Gastroesophageal sphincter (tissue), 3 donors: ENCODE results near the gene ERO1B.

Source experiments
- CTCF ChIP-seq, 4 experiments: fragments of 200-600 bp in 2 of 4; fragments of 450-650 bp in 2 of 4; sonication (generic) in 1 of 4; IDR thresholded peaks; one replicate each; pipeline ENCODE4 v1.5.1; 2017 to 2019; ENCODE audit warnings: antibody characterized with exemption in 4 of 4, mild to moderate bottlenecking in 2 of 4, moderate library complexity in 2 of 4
- POLR2A ChIP-seq, 2 donors: fragments of 450-650 bp; IDR thresholded peaks; one replicate each; pipeline ENCODE4 v1.6.1; 2017; ENCODE audit warnings: antibody characterized with exemption in 2 of 2, mild to moderate bottlenecking in 2 of 2, moderate library complexity in 1 of 2
- POLR2AphosphoS5 ChIP-seq: sonication (generic); formaldehyde crosslinking; IDR thresholded peaks from one replicate; pipeline ENCODE4 v1.6.1; 2017; ENCODE audit warnings: antibody characterized with exemption

GRCh38 chr1:236239092-236239585, 42.6 kb downstream of the ERO1B start:
- TF ChIP-seq CTCF (IDR thresholded peaks at IDR 0.05), result no peak
- TF ChIP-seq POLR2AphosphoS5, result no peak
- no peak for TF ChIP-seq POLR2A (IDR thresholded peaks at IDR 0.05)
